B cell (primary cell): ENCODE results near the gene RRAS.

ENCODE experiments used
- CTCF ChIP-seq: fragments of 200-600 bp; IDR thresholded peaks from one replicate; pipeline ENCODE4 v1.8.0; 2022; ENCODE audit warnings: antibody characterized with exemption, mild to moderate bottlenecking
- EZH2 ChIP-seq: IDR thresholded peaks from 2 replicates; pipeline ENCODE4 v1.6.1; 2012; ENCODE audit warnings: borderline replicate concordance, low read depth, mild to moderate bottlenecking, moderate library complexity, low read length; ENCODE audit not compliant: insufficient read depth, poor library complexity, severe bottlenecking

- no peak for TF ChIP-seq EZH2
- no peak for TF ChIP-seq CTCF
Observed at GRCh38 chr19:49590971-49591730, 48.8 kb downstream of the RRAS start, which contains the start of gene PRR12.
